ENCODE results near the gene COL9A3.

Gene COL9A3

DNA sequence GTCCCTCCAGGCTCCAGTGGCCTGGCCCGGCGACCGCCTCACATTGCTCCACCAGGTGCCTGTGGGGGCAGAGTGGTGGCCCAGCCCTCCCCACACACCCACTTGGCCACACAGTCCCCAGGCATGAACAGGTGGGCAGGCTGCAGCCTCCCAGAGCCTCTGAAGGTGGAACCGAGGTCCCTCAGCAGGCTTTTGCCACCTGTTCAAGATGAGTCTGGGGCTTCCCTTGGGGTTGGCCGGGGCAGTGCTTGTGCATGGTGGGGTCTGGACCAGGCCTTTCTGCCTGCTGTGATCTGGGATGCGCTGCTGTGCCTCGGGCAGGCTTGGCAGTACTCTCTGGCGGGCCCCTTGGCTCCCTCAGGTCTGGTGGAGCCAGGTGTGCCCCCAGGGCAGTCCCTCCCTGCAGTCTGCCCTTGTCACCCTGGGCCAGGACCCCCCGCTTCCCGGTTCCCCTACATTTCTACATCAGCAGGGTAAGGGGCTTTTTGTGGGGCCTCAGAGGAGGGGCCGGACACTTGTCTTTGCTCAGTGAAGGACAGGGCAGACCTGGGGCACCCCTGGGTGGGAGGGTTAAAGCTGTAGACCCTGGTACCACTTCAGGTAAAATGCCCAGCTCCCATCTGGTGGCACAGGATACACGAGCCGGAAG, 2.7 kb upstream of the COL9A3 start:
- no peak for DNase-seq (ENCODE audit: extremely low read depth, low read depth)
- TF ChIP-seq, protein P1, sequence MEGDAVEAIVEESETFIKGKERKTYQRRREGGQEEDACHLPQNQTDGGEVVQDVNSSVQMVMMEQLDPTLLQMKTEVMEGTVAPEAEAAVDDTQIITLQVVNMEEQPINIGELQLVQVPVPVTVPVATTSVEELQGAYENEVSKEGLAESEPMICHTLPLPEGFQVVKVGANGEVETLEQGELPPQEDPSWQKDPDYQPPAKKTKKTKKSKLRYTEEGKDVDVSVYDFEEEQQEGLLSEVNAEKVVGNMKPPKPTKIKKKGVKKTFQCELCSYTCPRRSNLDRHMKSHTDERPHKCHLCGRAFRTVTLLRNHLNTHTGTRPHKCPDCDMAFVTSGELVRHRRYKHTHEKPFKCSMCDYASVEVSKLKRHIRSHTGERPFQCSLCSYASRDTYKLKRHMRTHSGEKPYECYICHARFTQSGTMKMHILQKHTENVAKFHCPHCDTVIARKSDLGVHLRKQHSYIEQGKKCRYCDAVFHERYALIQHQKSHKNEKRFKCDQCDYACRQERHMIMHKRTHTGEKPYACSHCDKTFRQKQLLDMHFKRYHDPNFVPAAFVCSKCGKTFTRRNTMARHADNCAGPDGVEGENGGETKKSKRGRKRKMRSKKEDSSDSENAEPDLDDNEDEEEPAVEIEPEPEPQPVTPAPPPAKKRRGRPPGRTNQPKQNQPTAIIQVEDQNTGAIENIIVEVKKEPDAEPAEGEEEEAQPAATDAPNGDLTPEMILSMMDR (IDR thresholded peaks at IDR 0.05; ENCODE audit: low read depth, low read length), result no peak

GRCh38 chr20:62814709-62815065, 2.2 kb upstream of the COL9A3 start:
- TF ChIP-seq, protein P1 (IDR thresholded peaks at IDR 0.05; ENCODE audit: low read depth, low read length), result no peak
- DNase-seq (ENCODE audit: extremely low read depth, low read depth), result no peak

GRCh38 chr20:62815066-62815991, 1.5 kb upstream of the COL9A3 start:
- no peak for DNase-seq (ENCODE audit: extremely low read depth, low read depth)
- TF ChIP-seq, protein P1 (IDR thresholded peaks at IDR 0.05; ENCODE audit: low read depth, low read length), result no peak

DNA sequence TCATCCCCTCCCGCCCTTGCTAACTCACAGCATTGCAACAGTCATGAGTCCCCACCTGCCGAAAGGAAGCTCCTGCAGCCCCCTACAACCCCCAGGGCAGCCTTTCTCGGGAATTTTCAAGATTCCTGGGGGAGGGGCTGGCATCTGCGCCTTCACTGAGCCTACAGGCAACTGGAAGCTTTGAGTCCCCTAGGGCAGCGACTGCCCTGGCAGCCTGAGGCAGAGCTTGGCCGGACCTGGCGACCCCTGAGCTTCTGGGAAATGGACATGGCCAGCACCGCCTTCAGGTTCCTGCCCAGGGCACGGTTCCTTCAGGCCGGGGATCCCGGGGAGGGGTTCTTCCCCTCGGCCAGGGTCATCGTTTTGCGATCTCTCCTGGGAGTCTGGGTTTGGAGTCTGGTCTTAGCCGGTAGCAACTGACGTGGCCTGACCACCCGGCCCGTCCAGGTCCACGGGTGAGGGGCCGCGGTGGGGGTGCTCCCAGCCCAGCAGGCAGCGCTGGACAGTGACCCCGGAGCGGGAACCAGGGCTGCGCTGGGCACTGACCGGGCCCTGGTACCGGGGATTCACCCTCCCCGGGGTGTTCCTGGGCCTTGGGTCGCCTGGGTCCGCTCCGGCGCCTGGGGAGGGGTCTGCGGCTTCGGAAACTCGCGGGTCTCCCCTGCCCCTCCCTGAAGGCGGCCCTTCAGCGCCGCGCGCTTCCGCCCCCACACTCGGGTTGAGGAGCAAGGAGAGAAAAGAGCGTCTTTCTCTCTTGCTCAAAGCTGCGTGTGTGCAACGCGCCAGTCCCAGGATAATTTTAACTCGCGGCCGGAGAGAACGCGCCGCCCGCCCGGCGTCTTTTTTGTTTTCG, 593 bp upstream of the COL9A3 start:
- TF ChIP-seq, protein P1 (IDR thresholded peaks at IDR 0.05; ENCODE audit: low read depth, low read length), result no peak
- no peak for DNase-seq (ENCODE audit: extremely low read depth, low read depth)

DNA sequence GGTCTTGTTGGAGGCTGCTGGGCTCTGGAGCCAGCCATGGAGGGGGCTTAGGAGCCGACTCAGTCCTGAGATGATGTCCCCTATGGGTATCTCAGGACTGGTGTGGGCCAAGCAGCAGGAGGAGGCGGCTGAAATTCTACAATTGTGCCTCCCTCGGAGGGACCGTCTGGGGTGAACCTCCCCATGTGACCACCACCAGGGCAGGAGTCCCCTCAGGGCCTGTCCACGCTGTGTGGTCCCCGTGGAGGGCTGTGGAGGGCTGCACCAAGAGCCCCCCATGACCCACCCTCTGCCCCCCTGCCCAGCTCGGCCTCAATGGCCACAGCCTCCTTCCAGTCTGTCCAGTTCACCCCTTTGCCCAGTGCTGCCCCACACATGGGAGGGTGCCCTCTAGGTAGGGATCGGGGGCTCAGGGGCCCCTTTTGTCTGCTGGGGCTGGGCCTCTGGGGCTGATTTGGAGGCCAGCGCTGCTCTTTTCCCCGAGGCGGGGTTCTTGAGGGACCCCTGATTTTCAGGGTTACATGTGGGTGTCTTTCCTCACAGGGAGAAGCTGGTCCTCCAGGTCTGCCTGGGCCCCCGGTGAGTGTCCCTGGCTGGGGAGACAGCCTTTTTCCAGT, 1.2 kb downstream of the COL9A3 start:
- TF ChIP-seq, protein P1 (IDR thresholded peaks at IDR 0.05; ENCODE audit: low read depth, low read length), result no peak
- no peak for DNase-seq (ENCODE audit: extremely low read depth, low read depth)

- DNase-seq (ENCODE audit: extremely low read depth, low read depth), result no peak
- TF ChIP-seq, protein P1 (IDR thresholded peaks at IDR 0.05; ENCODE audit: low read depth, low read length), result no peak
Measured at GRCh38 chr20:62818592-62819493, 2.0 kb downstream of the COL9A3 start.
